ENCODE results near the gene CATSPERB.
"Not testable (repeated sequence)": the region's sequence is repeated elsewhere in the genome, so short reads cannot be mapped to it uniquely, and the experiment has no call there.

Gene CATSPERB

DNA sequence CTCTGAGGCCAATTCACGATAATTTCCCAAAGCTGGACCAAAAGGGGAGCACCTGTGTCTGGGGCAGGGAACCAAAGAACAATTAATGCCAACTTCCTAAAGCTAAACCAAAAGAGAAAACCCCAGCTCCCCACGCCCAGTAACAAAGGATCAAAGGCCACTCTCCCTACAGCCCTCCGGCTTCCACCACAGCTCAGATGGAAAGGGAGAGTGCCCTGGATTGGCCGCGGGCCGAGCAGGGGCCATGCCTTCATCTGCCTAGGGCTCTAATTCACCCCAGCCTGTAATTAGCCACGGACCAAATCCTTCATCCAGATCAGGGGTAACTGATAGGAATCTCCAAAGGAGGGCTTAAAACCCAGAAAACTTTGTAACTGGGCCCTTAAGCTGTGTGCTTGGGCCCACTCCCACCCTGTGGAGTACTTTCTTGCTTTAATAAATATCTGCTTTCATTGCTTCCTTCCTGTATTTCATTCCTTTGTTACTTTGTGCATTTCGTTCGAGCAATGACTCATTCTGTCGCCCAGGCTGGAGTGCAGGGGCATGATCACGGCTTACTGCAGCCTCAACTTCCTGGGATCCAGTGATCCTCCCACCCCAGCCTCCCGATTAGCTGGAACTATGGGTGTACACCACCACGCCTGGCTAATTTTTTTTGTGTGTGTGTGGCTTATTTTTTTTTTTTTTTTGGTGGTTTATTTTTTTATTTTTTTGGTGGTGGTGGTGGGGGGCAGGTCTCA, 156.2 kb downstream of the CATSPERB start:
- DNase-seq (ENCODE audit: low read depth): no peak

DNA sequence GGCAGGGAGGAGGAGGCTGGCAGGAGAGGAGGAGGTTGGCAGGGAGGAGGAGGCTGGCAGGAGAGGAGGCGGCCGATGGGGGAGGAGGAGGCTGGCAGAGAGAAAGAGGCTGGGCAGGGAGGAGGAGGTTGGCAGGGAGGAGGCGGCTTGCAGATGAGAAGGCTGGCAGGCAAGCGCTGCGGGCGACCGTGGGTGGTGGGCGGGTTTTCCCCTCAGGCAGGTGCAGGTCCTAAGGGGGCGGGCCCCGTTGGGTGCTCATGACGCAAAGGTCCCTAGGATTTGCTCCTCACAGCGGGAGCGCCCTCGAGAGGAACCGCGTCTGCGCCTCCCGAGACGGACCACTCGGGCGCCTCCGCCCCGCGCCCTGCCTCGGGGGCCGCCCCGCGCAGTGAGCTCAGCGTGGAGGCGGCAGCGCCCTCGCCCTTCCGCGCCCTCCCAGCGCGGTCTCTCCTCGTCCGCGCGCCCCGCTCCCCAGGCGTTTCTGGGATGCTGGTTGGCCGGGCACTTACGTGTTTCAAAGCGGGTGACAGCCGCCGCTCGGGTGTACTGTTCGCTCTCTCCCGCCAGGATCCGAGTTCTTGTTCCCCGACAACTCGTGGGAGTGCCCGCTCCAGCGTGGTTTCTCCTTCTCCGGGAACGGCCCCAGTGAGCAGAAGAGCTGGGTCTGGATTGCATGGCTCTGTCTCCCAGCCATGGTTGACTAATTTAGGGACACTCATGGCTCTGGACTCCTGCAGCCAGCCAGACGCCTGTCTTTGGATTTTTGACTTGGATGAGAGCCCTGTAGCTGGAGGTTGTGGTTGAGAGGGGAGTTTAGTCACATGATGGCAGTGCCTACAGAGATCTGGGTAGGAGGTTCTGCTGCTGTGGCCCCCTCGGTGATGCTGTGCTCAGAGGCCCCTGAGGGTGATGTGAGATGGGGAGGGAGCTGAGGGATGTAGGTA, 157.7 kb downstream of the CATSPERB start:
- peak; percentile 31 for DNase-seq (ENCODE audit: low read depth)

DNA sequence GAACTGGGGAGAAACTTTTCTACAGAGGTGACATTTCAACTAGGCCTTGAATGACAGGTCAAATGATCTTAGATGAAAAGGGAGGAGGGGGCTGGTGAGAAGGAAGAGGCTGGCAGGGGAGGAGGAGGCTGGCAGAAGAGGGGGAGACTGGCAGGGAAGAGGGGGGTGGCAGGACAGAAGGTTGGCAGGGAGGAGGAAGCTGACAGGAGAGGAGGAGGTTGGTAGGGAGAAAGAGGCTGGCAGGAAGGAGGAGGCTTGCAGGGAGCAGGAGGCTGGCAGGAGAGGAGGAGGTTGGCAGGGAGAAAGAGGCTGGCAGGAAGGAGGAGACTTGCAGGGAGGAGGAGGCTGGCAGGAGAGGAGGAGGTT, 158.4 kb downstream of the CATSPERB start:
- DNase-seq (ENCODE audit: low read depth): no peak

DNA sequence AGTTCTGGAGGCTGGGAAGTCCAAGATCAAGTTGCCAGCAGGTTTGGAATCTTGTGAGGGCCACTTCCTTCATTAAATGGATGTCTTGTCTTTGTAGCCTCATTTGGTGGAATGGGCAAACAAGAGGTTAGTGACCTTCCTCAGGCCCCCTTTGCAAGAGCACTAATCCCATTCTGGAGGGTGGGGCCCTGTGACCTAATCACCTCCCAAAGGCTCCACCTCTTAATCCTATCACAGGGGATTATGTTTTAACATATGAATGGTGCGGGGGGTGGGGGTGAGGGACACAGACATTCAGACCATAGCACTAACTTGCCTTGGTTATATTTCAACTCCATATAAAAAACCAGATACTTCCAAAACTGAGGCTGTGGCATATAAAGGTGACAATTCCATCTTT, 161.9 kb downstream of the CATSPERB start:
- DNase-seq (ENCODE audit: low read depth): no peak

DNA sequence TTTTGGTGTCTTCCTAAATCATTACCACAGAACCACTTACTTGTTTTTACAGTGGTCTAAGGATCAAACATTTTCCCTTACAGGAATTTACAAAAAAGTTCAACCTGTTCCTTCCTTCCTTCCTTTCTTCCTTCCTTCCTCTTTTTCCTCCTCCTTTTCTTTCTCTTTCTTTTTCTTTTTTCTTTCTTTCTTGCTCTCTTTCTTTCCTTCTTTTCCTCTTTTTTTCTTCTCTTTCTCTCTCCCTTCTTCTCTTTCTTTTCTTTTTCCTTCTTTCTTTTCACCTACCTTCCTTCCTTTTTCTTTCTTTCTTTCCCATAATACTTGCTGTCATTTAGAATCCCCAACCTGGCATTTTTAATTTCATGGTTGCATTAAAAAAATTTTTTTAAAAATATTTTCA, 162.6 kb downstream of the CATSPERB start:
- DNase-seq (ENCODE audit: low read depth): no peak

DNA sequence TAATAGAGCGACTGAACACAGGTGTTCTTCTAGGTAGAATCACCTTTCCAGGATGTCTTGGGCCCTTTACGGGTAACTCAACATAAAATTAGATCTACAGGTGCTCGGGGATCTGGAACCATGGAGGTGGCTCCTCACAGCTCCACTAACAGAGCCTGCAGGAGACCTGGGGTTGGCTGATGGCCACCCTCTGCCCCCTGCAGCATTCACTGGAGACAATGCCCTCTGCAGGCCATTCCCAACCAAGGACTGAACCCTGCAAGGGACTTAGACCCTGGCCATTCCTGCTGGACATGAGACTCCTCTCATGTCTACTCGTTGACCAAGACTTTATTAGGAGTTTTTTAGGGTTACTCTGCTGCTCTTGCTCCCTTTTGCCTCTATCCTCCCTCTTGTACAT, 163.3 kb downstream of the CATSPERB start:
- DNase-seq (ENCODE audit: low read depth): no peak

DNA sequence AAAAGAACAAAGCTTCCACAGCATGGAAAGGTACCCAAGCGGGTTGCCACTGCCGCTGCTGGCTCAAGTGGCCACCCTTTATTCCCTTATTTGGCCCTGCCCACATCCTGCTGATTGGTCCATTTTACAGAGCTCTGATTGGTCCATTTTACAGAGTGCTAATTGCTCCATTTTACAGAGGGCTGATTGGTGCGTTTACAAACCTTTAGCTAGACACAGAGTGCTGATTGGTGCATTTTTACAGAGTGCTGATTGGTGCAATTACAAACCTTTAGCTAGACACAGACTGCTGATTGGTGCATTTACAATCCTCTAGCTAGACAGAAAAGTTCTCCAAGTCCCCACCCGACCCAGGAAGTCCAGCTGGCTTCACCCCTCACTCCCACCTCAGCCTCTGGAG, 164.1 kb downstream of the CATSPERB start:
- not testable (repeated sequence) for DNase-seq (ENCODE audit: low read depth)

DNA sequence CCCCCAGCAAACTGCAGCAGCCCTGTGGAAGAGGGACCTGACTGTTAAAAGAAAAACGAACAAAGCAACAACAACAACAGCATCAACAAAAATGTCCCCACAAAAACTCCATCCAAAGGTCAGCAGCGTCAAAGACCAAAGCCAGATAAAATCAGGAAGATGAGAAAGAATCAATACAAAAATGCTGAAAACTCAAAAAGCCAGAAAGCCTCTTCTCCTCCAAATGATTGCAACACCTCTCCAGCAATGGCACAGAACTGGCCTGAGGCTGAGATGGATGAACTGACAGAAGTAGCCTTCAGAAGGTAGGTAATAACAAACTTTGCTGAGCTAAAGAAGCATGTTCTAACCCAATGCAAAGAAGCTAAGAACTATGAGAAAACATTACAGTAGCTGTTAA, 176.4 kb downstream of the CATSPERB start:
- no peak for DNase-seq (ENCODE audit: low read depth)

DNA sequence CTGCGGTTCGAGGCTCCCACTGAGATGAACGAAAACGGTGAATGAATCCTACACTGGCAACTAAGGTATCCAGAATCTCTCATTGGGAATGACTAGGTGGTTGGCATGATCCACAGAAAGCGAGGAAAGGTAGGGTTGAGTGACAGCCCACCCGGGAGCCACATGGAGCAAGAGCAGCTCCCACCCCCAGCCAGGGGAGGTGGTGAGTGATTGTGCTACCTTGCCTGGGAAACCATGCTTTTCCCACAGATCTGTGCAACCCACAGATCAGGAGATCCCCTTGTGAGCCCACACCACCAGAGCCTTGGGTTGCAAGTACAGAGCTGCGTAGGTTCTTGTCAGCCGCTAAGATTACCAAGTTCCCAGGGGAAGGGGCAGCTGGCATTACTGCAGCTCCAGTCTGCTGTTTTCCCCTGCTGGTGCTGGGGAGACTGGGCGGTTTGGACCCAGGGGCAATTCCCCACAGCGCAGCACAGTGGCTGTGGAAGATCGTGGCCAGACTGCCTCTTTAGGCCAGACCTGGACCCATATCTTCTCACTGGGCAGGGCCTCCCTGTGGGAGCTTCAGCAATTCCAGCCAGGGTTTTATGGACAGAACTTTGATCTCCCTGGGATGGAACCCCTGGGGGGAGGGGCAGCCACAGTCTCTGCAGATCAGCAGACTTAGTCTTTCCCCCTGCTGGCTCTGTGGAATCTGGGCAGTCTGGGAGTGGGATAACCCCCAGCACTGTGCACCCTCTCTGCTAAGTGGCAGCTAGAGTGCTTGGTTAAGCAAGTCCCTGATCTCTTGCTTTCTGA, 177.2 kb downstream of the CATSPERB start:
- DNase-seq (ENCODE audit: low read depth): no peak

DNA sequence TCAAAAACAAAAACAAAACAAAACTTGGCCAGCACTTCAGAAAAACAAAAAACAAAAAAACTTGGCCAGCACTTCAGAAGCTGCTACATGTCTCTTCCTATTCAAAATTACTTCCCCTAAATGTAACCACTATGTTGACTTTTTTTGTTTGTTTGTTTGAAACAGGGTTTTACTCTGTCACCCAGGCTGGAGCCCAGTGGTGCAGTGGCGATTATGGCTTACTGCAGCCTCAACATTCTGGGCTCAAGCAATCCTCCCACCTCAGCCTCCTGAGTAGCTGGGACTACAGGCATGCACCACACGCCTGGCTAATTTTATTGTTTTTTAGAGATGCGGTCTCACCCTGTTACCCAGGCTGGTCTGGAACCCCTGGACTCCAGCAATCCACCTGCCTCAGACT, 183.8 kb downstream of the CATSPERB start:
- no peak for DNase-seq (ENCODE audit: low read depth)

DNA sequence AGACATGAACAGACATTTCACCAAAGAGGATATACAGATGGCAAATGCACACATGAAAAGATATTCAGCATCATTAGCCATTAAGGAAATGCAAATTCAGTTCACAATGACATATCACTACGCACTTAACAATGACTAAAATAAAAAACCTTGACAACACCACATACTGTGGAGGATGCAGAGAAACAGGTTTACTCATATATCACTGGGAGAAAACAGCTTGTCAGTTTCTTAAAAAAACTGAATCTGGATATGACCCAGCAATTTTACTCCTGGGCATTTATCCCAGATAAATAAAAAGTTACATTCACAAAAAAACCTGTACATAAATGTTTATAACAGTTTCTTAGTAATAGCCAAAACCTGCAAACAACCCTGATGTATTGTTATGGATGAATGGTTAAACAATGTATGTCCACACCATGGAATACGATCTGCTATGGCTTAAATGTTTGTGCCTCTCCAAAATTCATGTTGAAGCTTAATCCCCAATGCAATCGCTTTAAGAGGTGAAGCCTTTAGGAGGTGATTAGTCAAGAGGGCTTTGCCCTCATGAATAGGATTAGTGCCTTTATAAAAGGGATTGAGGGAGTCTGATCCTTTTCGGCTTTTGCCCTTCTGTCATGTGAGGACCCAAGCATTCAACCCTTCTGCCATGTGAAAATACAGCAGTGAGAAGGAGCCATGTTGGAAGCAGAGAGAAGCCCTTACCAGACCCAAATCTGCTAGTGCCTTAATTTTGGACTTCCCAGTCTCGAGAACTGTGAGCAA, 185.8 kb downstream of the CATSPERB start:
- no peak for DNase-seq (ENCODE audit: low read depth)

DNA sequence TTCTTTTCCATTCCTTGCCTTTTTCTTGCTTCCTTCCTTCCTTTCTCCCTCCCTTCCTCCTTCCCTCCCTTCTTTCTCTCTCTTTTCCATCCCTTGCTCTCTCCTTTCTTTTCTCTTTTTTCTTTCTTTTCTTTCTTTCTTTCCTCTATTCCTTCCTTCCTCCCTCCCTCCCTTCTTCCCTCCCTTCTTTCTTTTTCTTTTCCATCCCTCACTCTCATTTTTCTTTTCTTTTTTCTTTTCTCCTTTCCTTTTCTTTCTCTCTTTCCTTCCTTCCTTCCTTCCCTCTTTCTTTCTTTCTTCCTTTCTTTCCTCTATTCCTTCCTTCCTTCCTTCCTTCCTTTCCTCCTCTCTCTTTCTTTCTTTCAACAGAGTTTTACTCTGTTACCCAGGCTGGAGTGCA, 186.7 kb downstream of the CATSPERB start:
- DNase-seq (ENCODE audit: low read depth): no peak

DNA sequence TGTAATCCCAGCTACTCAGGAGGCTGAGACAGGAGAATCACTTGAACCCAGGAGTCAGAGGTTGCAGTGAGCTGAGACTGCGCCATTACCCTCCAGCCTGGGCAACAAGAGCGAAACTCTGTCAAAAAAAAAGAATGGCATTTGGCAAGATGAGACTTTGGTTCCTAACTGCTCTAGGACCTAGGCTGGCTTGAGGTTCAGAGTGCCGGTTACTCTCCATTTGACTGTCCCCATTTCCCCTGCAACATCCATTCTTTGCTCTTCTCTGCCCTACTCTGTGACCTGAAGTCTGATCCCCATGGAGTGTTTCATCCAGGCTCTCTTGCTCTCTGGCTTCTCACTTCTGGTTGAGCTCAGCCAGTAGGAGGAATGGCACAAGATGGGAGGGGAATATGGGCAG, 195.6 kb downstream of the CATSPERB start:
- DNase-seq (ENCODE audit: low read depth): no peak

DNA sequence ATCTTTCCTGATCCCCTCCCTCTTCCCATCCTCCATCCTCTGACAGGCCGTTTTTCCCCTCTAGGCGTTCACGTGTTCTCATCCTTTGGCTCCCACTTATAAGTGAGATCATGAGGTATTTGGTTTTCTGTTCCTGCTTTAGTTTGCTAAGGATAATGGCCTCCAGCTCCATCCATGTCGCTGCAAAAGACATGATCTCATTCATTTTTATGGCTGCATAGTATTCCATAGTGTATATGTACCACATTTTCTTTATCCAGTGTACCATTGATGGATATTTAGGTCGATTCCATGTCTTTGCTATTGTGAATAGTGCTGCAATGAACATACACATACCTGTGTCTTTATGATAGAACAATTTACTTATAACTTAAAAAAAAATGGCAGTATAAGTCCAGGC, 197.8 kb downstream of the CATSPERB start:
- DNase-seq (ENCODE audit: low read depth): not testable (repeated sequence)

DNA sequence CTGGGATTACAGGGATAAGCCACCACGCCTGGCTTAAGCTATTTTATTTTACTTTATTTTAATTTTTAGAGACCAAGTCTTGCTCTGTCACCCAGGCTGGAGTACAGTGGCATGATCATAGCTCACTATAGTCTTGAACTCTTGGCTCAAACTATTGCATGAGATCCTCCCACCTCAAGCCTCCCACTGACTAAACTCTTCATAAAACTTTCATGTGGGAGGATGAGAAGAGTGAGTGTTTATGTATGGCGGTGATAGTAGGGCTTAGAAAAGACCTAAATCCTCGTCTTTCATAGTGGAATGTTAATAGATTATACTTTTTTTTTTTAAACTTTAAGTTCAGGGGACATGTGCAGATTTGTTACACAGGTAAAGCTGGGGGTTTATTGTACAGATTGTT, 198.3 kb downstream of the CATSPERB start:
- no peak for DNase-seq (ENCODE audit: low read depth)
